Mammary epithelial cell (primary cell): ENCODE data around the gene PTPRH.

ENCODE experiments used
- CTCF ChIP-seq, 2 donors: IDR thresholded peaks in 1 of 2; conservative IDR thresholded peaks in 1 of 2; 2 replicates each; pipeline ENCODE4 v1.5.1; 2011 to 2012; ENCODE audit warnings: inconsistent platforms in 2 of 2, low read length in 2 of 2, mild to moderate bottlenecking in 2 of 2, control low read depth in 1 of 2, low read depth in 1 of 2; ENCODE audit not compliant: insufficient read depth in 1 of 2; ENCODE audit errors: extremely low read depth in 1 of 2
- EZH2 ChIP-seq: IDR thresholded peaks from 2 replicates; pipeline ENCODE4 v1.6.1; 2012; ENCODE audit warnings: low read length, inconsistent platforms, borderline replicate concordance

GRCh38 chr19:55229789-55230182, 20.5 kb upstream of the PTPRH start:
- TF ChIP-seq CTCF (conservative IDR thresholded peaks at IDR 0.05 in 1 of 2, IDR thresholded peaks at IDR 0.05 in 1 of 2; ENCODE audit: extremely low read depth in 1 of 2, insufficient read depth in 1 of 2, low read depth in 1 of 2, low read length in 2 of 2) = no peak
- TF ChIP-seq EZH2 = no peak
